Lung (tissue), 12 donors: Measurements from ENCODE around the gene ETV6. TPM values are rescaled to one million over a fixed set of nuclear protein-coding genes. Genes with fewer than 3 reads are reported as not detected.

Source experiments
- ATAC-seq: fragments of 200-7000 bp; cut with Tn5 transposase; one replicate; pipeline ENCODE4 v1.9.1; 2020; ENCODE audit warnings: moderate number of reproducible peaks; ENCODE audit not compliant: insufficient read depth, low FRiP score
- DNase-seq, 3 donors: peaks; one replicate each; pipeline ENCODE4 v3.0.0-alpha.2; 2013 to 2017
- H3K27ac ChIP-seq, 2 donors: one replicate each; pipeline ENCODE4 v1.5.1; 2013; ENCODE audit warnings: mild to moderate bottlenecking in 2 of 2, moderate library complexity in 2 of 2, control low read depth in 1 of 2, inconsistent platforms in 1 of 2, low read depth in 1 of 2, low read length in 1 of 2
- H3K27me3 ChIP-seq, 3 donors: one replicate each; pipeline ENCODE4 v1.5.1; 2013; ENCODE audit warnings: low read length in 2 of 3; ENCODE audit not compliant: control insufficient read depth in 3 of 3, insufficient read depth in 3 of 3
- H3K36me3 ChIP-seq, 4 donors: one replicate each; pipeline ENCODE4 v1.5.1; 2013; ENCODE audit warnings: low read length in 4 of 4, mild to moderate bottlenecking in 1 of 4, moderate library complexity in 1 of 4; ENCODE audit not compliant: control insufficient read depth in 4 of 4, insufficient read depth in 4 of 4
- H3K4me1 ChIP-seq, 5 donors: one replicate each; pipeline ENCODE4 v1.5.1; 2013; ENCODE audit warnings: low read length in 5 of 5, mild to moderate bottlenecking in 2 of 5, moderate library complexity in 1 of 5; ENCODE audit not compliant: control insufficient read depth in 5 of 5, insufficient read depth in 5 of 5
- H3K4me3 ChIP-seq: one replicate; pipeline ENCODE4 v1.5.1; 2013; ENCODE audit warnings: mild to moderate bottlenecking, control low read depth, moderate library complexity
- H3K9ac ChIP-seq, 2 donors: one replicate each; pipeline ENCODE4 v1.5.1; 2013; ENCODE audit warnings: low read length in 2 of 2, control low read depth in 1 of 2; ENCODE audit not compliant: insufficient read depth in 1 of 2
- H3K9me3 ChIP-seq, 4 donors: one replicate each; pipeline ENCODE4 v1.5.1; 2013; ENCODE audit warnings: low read length in 3 of 4, mild to moderate bottlenecking in 1 of 4, moderate library complexity in 1 of 4; ENCODE audit not compliant: control insufficient read depth in 4 of 4, insufficient read depth in 3 of 4
- CTCF ChIP-seq: IDR thresholded peaks from 2 replicates; pipeline ENCODE4 v1.5.1; 2012; ENCODE audit warnings: mild to moderate bottlenecking; ENCODE audit errors: control extremely low read depth, extremely low read depth
- WGBS, 2 donors: extraction: QIAGEN DNeasy Blood & Tissue Kit; methylation state at CpG; one replicate each; pipeline ENCODE4 v1.1.7; 2013; 5-methylcytosine and 5-hydroxymethylcytosine counted together
- polyA plus RNA-seq, 2 donors: library from polyadenylated mRNA; stranded (reverse); fragments of 200-250 nt; gene quantifications; one replicate each; pipeline ENCODE4 v1.2.1, GENCODE V29; 2013
- total RNA-seq, 2 donors: library from RNA; depleted of rRNA in 1 of 2; stranded (reverse); fragments of >200 nt in 1 of 2; gene quantifications; one replicate each; pipeline ENCODE4 v1.2.1, GENCODE V29; 2014 to 2021
- donor health status: control.
- donor health status: control.
- donor health status: Bipolar disorder and iron deficiency.
- donor health status: healthy.
- donor health status: DM: yes; HTN: yes; CAD: no.

ETV6 gene
- total and polyA plus RNA-seq, 4 donors: 8.6 to 45.7 (median 13.6) TPM

- Histone ChIP-seq H3K9me3 (no peaks in the 10 kb centered on the region), H3K9ac (no peak overlapping the region), H3K27me3 (no peaks in the 10 kb centered on the region), H3K4me3 (no peak overlapping the region), H3K36me3 (no peaks in the 10 kb centered on the region), H3K27ac (peak overlapping the region in 1 of 2 donors; percentile 20), H3K4me1 (peaks cover 0 to 14% (median 4%) of the 10 kb centered on the region in 5 donors)
- TF ChIP-seq CTCF: no peak
- no peak for DNase-seq
- 53 to 67% methylated on average over 12 of the region's 12 CpGs for WGBS, 2 donors
- ATAC-seq: no peak
These were observed 94.2 kb downstream of the ETV6 start for GRCh38 chr12:11743423-11744409.

DNA sequence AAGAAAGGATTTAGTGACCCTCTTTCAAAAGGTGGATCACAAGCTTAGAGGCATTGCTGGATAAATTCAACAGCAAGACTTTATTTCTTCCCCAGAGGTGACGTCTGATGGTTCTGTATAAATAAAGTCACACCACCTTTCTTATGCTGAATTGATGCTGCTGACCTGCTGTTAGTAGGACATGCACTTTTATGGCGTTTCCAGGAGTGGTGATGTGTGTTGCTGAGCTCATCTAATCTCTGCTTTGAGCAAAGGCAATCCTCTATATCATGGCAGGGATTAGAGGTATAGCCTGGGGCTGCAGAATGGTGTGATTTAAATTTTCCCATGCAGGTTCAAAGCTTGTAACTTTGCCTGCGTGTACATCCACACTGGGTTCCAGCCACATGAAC lies 94.9 kb downstream of the ETV6 start:
- H3K9me3 ChIP-seq: no peaks in the 10 kb centered on the region
- no peak for DNase-seq
- peaks cover 0 to 17% (median 4%) of the 10 kb centered on the region in 5 donors for H3K4me1 ChIP-seq
- H3K9ac ChIP-seq: no peak overlapping the region
- H3K27me3 ChIP-seq: no peaks in the 10 kb centered on the region
- no peak for ATAC-seq
- WGBS, 2 donors: 92 to 93% methylated on average over 3 of the region's 3 CpGs
- H3K4me3 ChIP-seq: no peak overlapping the region
- TF ChIP-seq CTCF: no peak
- no peaks in the 10 kb centered on the region for H3K36me3 ChIP-seq
- no peak overlapping the region for H3K27ac ChIP-seq

DNA sequence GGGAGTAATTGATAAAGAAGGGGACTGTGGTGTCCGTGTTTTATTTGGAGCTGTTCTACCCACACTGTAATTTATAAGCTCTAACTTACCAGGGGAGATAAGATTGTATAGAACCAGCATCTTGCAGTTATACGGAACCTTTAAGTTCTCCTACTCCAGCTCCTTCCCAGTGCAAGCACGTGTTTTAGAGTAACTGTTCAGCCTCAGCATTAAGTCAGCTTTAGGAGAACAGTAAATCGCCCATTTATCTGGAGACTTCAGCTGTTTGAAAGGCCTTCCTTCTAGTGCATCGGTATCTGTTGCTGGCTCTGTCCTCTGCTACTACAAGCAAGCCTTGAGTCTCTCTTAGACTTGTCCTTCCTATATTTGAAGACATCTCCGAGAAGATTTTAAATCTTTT lies 95.6 kb downstream of the ETV6 start:
- H3K36me3 ChIP-seq: no peaks in the 10 kb centered on the region
- H3K27me3 ChIP-seq: no peaks in the 10 kb centered on the region
- no peak for ATAC-seq
- no peak overlapping the region for H3K27ac ChIP-seq
- DNase-seq: no peak
- no peak overlapping the region for H3K4me3 ChIP-seq
- no peaks in the 10 kb centered on the region for H3K9me3 ChIP-seq
- TF ChIP-seq CTCF: no peak
- no peak overlapping the region for H3K9ac ChIP-seq
- WGBS, 2 donors: 70 to 78% methylated on average over 6 of the region's 6 CpGs
- peaks cover 0 to 16% (median 4%) of the 10 kb centered on the region in 5 donors for H3K4me1 ChIP-seq
